Astrocyte of the cerebellum (primary cell): ENCODE measurements around the gene EHHADH.
"Not testable (repeated sequence)": the region's sequence is repeated elsewhere in the genome, so short reads cannot be mapped to it uniquely, and the experiment has no call there.

ENCODE experiments used
- DNase-seq: peaks from one replicate; pipeline ENCODE4 v3.0.0-alpha.2; 2011; ENCODE audit warnings: low read depth
- H3K4me3 ChIP-seq: 2 replicates; pipeline ENCODE4 v1.5.1; 2011; ENCODE audit warnings: mild to moderate bottlenecking, low read depth, low read length, moderate library complexity
- CTCF ChIP-seq: IDR thresholded peaks from 2 replicates; pipeline ENCODE4 v1.5.1; 2012; ENCODE audit warnings: low read length, low read depth, moderate library complexity, mild to moderate bottlenecking; ENCODE audit errors: missing control alignments
- in situ Hi-C: cut with HindIII; loops from 2 replicates; pipeline ENCODE4 v1.10.0; 2017; ENCODE audit warnings: low sequenced_read_pairs

The EHHADH gene

DNA sequence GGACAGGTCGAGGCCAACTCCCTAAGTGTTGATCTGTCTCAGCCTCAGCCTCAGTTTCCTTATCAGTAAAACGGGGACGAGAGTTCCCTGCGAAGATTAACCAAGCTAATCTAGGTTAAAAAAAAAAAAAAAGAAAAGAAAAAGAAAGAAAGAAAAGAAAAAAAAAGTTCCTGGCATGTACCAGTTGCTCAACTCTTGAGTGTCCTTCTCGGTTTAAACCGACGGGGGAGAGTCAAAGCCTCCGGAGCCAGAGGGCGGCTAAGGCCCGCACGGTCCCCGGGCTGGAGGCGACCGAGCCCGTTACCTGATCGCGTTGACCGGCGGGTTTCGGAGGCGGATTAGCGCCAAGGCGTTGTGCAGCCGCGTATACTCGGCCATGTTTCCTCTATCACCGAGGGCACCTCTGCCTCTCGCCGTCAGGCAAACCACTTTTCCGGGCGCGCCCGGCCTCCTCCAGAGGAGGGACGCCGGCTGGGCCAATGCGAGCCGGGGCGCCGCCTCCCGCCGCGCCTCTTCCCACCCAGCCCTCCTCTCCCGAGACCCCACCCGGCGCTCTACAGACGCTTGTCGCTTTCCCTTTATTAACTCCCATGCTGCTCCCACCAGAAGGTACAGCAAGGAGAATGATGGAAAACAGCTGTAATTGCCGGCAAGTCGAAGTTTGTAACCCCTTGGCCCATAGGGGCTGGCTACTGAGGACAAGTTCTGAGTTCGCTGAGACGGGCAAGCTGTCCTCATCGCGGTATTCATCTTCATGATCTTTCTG lies at the start of gene EHHADH:
TSS of gene EHHADH (minus strand) at position 405 of the 766 bp plus-strand sequence. CDS start at position 378, 27 bp downstream.
- DNase-seq: no peak
- no peak for TF ChIP-seq CTCF
- peak within 1 kb of the TSS; percentile 54 for H3K4me3 ChIP-seq
- in situ Hi-C loops: no loop called here

DNA sequence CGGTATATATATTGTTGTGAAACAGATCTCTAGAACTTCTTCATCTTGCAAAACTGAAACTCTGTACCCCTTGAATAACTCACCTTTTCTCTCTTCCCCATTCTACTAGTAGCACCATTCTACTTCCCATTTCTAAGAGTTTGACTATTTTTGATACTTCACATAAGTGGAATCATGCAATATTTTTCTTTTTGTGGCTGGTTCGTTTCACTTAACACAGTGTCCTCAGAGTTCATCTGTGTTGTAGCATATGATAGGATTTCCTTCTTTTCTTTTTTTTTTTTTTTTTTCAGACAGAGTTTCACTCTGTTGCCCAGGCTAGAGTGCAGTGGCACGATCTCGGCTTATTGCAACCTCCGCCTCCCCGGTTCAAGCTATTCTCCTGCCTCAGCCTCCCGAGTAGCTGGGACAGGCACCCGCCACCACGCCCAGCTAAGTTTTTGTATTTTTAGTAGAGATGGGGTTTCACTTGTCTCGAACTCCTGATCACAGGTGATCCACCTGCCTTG lies 46.1 kb upstream of the EHHADH start:
- in situ Hi-C loops, H3K4me3 ChIP-seq, DNase-seq: not testable (repeated sequence)

DNA sequence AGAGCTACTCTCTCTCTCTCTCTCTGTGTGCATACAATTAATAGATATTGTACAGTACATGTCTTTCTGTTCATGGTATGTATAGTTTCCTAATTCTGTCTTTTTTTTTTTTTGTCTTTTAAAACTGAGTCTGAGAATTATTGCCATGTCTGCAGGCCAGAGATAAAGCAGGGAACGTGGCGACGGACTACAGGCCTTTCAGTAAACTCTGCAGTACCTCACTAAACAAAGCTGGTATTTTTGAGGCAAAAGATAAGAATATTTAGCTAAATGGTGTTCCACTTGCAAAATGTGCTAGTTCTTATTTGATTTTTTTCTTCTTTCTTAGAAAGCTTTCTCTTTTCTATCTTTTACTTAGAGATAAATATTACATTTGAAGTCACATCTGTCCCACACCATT lies 44.0 kb upstream of the EHHADH start:
- in situ Hi-C loops: no loop called here
- no peak for TF ChIP-seq CTCF
- no peak for DNase-seq
- no peak overlapping the region for H3K4me3 ChIP-seq

DNA sequence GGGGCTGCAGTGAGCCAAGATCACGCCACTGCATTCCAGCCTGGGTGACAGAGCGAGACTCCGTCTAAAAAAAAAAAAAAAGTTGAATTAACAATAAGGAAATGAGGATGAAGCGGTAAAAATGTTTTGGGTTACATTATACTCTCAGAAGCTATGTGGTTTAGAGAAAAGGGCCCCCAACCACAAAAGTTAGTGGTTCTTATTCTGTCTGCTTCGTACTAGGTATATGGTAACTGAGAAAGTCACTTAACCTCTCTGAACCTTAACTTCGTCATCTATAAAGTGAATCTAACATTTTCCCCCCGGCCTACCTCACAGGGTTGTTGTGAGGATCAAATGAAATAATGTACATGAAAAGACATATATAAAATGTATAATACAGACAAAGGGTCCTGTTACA lies 38.4 kb upstream of the EHHADH start:
- no peak for DNase-seq
- in situ Hi-C loops: no loop called here
- TF ChIP-seq CTCF: no peak
- H3K4me3 ChIP-seq: no peak overlapping the region

GRCh38 chr3:185290266-185290665 lies 36.4 kb upstream of the EHHADH start:
- no peak for DNase-seq
- TF ChIP-seq CTCF: no peak
- no peak overlapping the region for H3K4me3 ChIP-seq
- in situ Hi-C loops: no loop called here

DNA sequence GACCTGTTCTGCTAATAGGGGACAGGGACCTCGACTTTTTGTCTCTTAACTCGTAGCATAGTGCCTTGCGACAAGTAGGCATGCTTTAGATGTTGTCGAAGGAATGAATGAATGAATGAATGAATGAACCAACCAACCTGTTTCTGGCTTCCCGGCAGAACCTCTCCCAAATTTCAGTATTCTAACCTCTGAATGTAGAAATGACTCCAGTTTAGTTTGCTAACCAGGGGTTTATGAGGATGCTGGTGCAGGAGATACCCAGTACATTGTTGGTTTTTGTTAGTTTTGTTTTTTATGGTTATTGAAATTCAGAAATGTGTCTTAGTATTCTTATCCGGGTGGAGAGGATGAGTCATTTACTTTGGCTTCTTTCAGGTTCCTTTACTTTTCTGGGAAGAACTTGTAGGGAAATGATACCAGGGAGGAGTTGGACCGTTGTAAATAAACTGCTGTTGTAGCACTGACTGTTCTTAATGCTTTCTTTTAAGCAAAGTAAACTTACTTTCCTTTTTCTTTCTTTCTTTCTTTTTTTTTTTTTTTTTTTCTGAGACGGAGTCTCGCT lies 29.6 kb upstream of the EHHADH start:
- DNase-seq: no peak
- peak overlapping the region; percentile 91 for H3K4me3 ChIP-seq
- TF ChIP-seq CTCF: no peak
- in situ Hi-C loops: no loop called here
